ENCODE results near the gene PHETA2.

GRCh38 chr22:42065438-42066125 is 8.5 kb upstream of the PHETA2 start:
- TF ChIP-seq CTCF (conservative IDR thresholded peaks at IDR 0.05) (no peak), EZH2 (IDR thresholded peaks at IDR 0.05; ENCODE audit: low read depth) (no peak)

Measured in PC-9 (cell line).